CD4-positive, alpha-beta T cell treated with Interleukin-17A for 4 hours (primary cell): ENCODE results near the gene NEK7.
"Not testable (repeated sequence)": the region's sequence is repeated elsewhere in the genome, so short reads cannot be mapped to it uniquely, and the experiment has no call there.

ENCODE experiments used
- DNase-seq: peaks from one replicate; pipeline ENCODE4 v3.0.0-alpha.2; 2020; ENCODE audit warnings: mixed read lengths

The NEK7 gene

GRCh38 chr1:198300451-198300850 lies 143.7 kb downstream of the NEK7 start:
- DNase-seq: no peak

- no peak for DNase-seq
These were observed 147.6 kb downstream of the NEK7 start for GRCh38 chr1:198304431-198304830.

DNA sequence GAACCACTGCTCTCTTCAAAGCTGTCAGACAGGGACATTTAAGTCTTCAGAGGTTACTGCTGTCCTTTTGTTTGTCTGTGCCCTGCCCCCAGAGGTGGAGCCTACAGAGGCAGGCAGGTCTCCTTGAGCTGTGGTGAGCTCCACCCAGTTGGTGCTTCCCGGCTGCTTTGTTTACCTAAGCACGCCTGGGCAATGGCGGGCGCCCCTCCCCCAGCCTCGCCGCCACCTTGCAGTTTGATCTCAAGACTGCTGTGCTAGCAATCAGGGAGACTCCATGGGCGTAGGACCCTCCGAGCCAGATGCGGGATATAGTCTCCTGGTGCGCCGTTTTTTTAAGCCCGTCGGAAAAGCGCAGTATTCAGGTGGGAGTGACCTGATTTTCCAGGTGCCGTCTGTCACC lies 158.0 kb downstream of the NEK7 start:
- DNase-seq: not testable (repeated sequence)

- DNase-seq: not testable (repeated sequence)
These were observed 158.5 kb downstream of the NEK7 start for GRCh38 chr1:198315331-198315730.

GRCh38 chr1:198316546-198317100 lies 159.8 kb downstream of the NEK7 start:
- no peak for DNase-seq

DNA sequence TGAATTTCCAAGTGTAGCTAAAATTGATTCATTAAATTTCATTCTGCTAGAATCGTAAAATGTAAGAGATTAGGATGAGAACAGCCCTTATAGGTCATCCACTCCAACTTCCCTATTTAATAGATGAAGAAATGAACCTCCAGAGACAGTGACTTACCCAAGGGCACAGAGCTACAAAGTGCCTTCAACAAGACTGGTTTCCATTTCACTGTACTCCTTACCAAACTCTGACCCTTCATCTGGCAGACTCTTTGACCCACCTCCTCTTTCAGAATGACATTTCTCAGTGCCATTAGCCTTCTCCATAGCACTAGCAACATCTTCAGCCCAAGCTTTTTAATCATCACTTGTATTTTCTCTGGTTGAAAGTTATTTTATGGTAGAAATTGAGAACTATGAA lies 161.3 kb downstream of the NEK7 start:
- no peak for DNase-seq

DNA sequence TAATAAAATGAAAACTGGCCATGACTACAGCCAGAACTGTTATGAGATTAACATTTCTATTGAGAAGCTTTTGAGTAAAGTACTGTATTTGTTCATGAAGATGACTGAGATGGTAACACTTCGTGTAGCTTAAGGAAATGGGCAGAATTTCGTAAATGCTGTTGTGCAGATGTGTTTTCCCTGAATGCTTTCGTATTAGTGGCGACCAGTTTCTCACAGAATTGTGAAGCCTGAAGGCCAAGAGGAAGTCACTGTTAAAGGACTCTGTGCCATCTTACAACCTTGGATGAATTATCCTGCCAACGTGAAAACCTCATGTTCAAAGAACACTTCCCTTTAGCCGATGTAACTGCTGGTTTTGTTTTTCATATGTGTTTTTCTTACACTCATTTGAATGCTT lies 164.0 kb downstream of the NEK7 start:
- no peak for DNase-seq

GRCh38 chr1:198326232-198326631 lies 169.4 kb downstream of the NEK7 start:
- no peak for DNase-seq

DNA sequence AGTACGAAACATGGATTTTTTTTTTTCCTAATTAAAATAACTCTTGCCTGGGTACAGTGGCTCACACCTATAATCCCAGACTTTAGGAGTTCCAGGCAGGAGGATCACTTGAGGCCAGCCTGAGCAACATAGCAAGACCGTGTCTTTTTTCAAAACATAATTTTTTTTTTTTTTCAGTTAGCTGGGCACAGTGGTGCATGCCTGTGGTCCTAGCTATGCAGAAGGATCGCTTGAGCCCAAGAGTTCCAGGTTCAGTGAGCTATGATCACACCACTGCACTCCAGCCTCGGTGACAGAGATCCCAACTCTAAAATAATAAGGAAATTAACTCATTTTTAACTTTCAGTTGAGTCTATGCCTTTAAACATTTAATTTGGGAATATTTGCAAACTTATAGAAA lies 170.1 kb downstream of the NEK7 start:
- no peak for DNase-seq

DNA sequence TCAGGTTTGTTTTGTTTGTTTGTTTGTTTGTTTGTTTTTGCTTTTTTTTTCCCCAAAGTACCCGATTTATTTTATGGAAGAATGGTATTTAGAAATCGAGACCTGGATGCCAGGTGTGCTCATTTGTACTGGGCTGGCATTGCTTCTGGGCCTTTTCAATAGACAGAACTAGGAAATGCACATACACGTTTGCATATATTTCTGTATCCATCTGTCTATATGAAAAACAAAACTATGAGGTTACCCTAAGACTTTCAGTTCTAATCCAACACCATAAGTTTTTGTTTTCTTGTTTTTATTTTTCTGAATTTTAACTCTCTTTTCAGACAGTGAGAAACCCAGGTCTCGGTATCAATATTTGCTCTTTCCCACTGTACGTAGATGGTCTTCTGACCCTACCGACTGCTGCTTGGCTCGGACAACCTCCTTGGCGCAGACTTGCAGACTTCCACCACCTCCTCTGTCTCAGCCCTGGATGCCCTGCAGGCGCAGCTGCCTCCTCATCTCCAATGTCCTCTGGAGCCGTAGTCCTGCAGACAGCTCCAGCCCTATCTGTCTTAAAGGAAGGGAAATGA lies 171.7 kb downstream of the NEK7 start:
- DNase-seq: no peak

DNA sequence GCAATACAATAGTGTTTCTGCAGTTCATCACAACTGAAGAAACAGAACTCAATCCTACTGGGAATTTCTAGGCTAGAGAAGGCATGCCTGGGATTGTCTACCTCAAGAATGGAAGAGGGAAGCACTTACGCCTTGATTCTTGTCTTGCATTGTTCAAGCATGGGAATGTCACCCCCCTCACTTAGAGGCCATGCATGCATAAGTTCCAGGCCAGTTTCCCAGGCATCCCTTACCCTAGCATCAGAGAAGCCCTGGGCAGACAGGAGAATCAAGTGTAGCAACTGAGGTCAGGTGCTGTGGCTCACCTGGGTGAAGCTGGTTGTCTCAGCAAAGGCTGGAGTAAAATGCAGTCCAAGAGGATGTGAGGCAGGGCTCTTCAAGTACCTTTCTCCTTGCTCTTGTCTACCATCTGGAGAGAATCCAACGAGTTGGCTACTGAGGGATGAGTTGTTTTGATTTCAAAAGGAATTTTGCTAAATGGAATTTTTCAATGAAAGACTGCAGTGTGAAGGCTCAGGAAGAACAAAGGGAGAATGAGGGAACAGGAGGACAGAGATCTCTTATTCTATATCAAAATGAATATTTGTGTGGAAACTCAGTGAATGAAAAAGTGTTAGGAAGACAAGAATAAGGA lies 174.3 kb downstream of the NEK7 start:
- DNase-seq: no peak

DNA sequence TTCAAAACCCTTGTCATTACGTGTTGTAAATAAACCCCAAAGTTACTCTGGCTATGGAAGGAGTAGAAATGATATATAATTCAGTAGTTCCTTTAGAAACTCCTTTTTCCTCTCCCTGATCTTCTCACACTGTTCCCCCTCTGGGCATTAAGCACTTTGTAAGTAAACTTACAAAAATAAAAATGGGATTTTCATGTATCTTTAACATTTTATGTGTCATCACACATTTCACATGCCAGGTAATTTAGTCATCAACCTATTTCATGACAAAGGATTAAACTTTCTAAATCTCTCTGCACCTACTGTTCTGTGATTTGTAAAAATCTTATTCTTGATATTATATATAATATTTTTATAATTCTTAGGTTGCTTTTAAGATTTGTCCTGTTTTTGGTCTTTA lies 176.9 kb downstream of the NEK7 start:
- no peak for DNase-seq

DNA sequence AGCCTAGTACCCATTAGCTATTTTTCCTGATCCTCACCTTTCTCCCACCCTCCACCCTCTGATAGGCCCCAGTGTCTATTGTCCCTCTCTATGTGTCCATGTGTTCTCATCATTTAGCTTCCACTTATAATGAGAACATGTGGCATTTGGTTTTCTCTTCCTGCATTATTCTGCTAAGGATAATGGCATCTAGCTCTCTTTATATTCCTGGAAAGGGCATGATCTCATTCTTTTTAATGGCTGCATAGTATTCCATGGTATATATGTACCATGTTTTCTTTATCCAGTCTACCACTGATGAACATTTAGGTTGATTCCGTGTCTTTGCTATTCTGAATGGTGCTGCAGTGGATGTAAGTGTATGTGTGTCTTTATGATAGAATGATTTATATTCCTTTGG lies 178.9 kb downstream of the NEK7 start:
- DNase-seq: no peak

- DNase-seq: no peak
These were observed 181.1 kb downstream of the NEK7 start for GRCh38 chr1:198337886-198338285.

DNA sequence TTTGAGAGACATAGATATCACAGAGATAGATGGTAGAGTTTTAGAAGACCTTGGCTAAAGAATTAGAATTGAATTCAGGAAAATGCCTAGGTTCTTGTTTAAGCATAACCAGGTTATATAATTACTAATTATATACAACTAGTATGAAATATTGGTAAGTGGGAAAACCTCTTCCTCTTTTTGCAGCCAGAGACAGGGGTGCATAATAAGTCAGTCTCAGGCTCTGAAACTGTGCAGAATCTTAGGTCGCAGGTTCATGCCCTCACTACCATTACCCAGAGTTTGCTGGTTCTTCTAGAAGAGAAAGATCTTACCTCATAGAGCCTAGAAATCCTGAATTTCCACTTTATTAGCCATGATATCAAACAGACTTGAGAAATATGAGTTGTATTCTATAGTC lies 183.3 kb downstream of the NEK7 start:
- DNase-seq: no peak

DNA sequence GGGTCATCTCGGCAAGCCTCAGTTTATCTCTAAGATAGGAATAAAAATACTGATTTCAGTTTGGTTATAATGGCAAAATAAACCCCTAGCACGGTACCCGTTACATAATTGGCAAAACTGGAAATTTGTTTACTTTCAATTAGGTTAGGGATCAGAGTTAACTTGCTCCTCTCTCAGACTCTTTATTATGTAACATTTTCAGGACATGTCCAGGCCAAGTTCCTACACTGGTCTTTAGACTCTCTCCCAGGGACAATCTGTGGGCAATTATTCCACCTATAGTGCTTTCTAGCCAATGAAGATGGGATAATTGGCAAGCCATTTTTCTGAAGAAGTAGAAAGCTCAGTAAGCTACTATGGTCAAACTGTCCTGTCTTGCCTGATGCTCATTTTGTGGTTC lies 189.4 kb downstream of the NEK7 start:
- DNase-seq: no peak

DNA sequence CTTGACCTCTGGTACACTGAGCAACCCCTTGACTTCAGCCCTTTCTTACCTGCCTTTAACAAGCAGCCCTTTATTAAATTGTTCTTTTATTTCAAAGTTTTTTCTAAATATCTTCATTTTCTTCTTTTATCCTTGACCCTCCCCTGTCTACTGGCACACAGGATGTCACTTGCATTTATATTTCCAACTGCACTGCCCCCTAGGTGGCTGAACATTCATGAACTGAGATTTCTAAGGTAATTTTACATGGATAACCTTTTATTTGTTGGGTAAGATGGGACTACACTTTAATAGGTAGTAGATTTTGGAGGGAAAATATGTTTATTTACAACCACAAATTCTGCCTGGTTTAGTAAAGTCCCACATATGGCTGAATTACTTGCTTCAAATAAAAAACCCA lies 193.7 kb downstream of the NEK7 start:
- no peak for DNase-seq

DNA sequence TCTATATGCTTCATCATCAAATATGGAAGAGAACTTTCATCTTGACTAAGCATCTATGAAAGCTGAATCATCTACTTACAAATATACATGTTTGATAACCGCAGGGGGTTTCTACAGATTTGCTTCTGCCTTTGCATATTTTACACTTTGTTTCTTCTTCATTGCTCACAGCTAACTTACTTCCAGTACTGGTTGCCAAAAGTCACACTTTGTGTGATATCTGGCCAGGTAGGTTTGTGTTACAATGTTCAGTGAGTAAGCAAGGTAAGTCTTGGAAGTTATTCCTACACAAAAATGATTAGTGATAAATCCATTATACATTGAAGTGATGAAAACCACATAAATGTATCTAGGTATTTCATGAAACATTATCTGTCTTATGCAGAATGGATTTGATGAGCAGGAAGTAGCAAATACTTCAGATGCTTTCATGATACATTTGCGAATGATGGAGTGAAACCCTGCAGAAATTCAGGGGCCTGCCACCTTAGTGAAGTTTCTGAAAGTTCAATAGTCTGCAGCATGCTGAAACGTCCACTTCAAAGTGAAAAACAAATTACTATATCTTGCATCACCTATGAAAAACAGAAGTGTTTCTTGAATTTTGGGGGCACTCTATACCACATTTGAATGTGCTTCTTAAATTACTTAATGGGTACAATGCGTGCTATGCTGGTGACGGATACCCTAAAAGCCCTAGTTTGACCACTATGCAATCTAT lies 196.3 kb downstream of the NEK7 start:
- DNase-seq: no peak

GRCh38 chr1:198357937-198358336 lies 201.1 kb downstream of the NEK7 start:
- no peak for DNase-seq

DNA sequence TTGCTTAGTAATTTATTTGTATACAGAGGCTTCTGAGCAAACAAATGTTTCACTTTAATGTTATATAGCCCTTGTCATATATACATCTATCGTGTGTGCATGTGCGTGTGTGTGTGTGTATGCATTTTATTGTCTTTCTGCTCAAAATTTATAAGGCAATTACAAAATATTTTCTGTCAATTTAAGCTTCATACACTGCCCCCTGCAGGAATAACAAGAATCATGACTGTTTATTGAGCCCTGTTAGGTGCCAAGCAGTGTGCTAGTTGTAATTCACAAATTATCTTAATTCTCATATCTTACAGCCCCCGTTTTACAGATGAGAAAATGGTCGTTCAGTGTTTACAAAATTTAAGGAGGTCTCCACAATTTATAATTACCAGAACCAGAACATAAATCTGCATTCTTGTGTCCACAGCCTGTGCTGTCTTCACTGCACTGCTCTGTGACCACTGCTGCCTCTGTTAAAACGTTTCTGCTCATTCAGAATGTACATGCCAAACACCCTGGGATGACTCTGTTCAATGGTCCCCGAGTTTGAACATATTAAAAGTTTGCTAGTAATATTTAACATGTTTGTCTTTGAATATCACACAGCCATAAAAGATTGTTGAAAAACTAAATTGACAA lies 202.3 kb downstream of the NEK7 start:
- DNase-seq: no peak

DNA sequence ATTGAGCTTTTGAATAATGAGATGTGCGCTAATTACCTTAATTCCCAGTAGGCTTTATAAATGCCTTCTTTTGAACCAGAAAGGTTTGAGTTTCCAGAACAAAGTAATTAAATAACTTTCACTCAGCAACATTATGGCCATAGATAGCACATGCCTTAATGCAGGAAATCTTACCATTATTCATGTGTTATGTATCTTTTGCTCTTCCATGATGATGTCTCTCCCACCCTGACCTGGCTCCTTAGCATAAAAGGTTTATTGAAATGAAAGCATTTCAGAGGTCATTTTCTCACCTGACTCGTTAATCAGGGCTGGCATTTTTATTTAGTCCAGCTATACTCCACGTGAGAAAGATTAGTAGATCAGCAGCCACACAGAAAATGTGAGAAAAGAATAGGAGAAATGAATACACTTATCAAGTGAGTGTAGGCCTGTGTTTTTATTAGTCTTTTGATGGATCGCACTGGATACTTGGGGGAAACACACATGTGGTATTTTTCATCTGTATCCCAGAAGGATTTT lies 203.5 kb downstream of the NEK7 start:
- no peak for DNase-seq

GRCh38 chr1:198361237-198361767 lies 204.5 kb downstream of the NEK7 start:
- DNase-seq: no peak

GRCh38 chr1:198363625-198364151 lies 206.9 kb downstream of the NEK7 start:
- no peak for DNase-seq
